ENCODE measurements around the gene IGSF21.
A peak's percentile ranks its signal among the peaks of the same experiment; 100 is the strongest.

The IGSF21 gene

GRCh38 chr1:18097206-18097605 lies 10.4 kb upstream of the IGSF21 start:
- DNase-seq (ENCODE audit: low read depth): no peak

GRCh38 chr1:18099026-18099425 lies 8.6 kb upstream of the IGSF21 start:
- DNase-seq (ENCODE audit: low read depth): no peak

- no peak for DNase-seq (ENCODE audit: low read depth)
Measured at GRCh38 chr1:18100060-18100459, 7.5 kb upstream of the IGSF21 start.

- peak; percentile 30 for DNase-seq (ENCODE audit: low read depth)
Measured at GRCh38 chr1:18100491-18101063, 7.0 kb upstream of the IGSF21 start.

- no peak for DNase-seq (ENCODE audit: low read depth)
Measured at GRCh38 chr1:18101508-18101907, 6.1 kb upstream of the IGSF21 start.

GRCh38 chr1:18103788-18104421 lies 3.7 kb upstream of the IGSF21 start:
- DNase-seq (ENCODE audit: low read depth): no peak

GRCh38 chr1:18104546-18105100 lies 3.0 kb upstream of the IGSF21 start:
- DNase-seq (ENCODE audit: low read depth): no peak

- DNase-seq (ENCODE audit: low read depth): no peak
Measured at GRCh38 chr1:18105196-18105595, 2.4 kb upstream of the IGSF21 start.

- no peak for DNase-seq (ENCODE audit: low read depth)
Measured at GRCh38 chr1:18108299-18109057, 880 bp downstream of the IGSF21 start.

GRCh38 chr1:18109058-18109755 lies 1.6 kb downstream of the IGSF21 start:
- DNase-seq (ENCODE audit: low read depth): no peak

GRCh38 chr1:18109756-18110597 lies 2.4 kb downstream of the IGSF21 start:
- DNase-seq (ENCODE audit: low read depth): no peak

- DNase-seq (ENCODE audit: low read depth): no peak
Measured at GRCh38 chr1:18110598-18110939, 3.0 kb downstream of the IGSF21 start.

GRCh38 chr1:18110968-18111367 lies 3.4 kb downstream of the IGSF21 start:
- no peak for DNase-seq (ENCODE audit: low read depth)

GRCh38 chr1:18111605-18112297 lies 4.2 kb downstream of the IGSF21 start:
- DNase-seq (ENCODE audit: low read depth): no peak

- DNase-seq (ENCODE audit: low read depth): no peak
Measured at GRCh38 chr1:18112611-18113010, 5.0 kb downstream of the IGSF21 start.

- no peak for DNase-seq (ENCODE audit: low read depth)
Measured at GRCh38 chr1:18114726-18115410, 7.3 kb downstream of the IGSF21 start.

GRCh38 chr1:18116777-18117176 lies 9.2 kb downstream of the IGSF21 start:
- DNase-seq (ENCODE audit: low read depth): no peak

- no peak for DNase-seq (ENCODE audit: low read depth)
Measured at GRCh38 chr1:18118078-18118477, 10.5 kb downstream of the IGSF21 start.

GRCh38 chr1:18118491-18118890 lies 10.9 kb downstream of the IGSF21 start:
- no peak for DNase-seq (ENCODE audit: low read depth)

- no peak for DNase-seq (ENCODE audit: low read depth)
Measured at GRCh38 chr1:18119289-18119688, 11.7 kb downstream of the IGSF21 start.

All from fibroblast of the conjunctiva (primary cell).